GM23248 (cell line): ENCODE measurements around the gene GAB3. TPM values are rescaled to one million over a fixed set of nuclear protein-coding genes. Genes with fewer than 3 reads are reported as not detected.

Experiments
- DNase-seq: peaks from one replicate; pipeline ENCODE4 v3.0.0-alpha.2; 2015
- H2AFZ ChIP-seq: fragments of 200-600 bp; sonication (generic); 2 replicates; pipeline ENCODE4 v1.6.1; 2016; ENCODE audit warnings: antibody characterized with exemption
- H3F3A ChIP-seq: fragments of 200-600 bp; sonication (generic); 2 replicates; pipeline ENCODE4 v1.6.1; 2016; ENCODE audit warnings: mild to moderate bottlenecking, antibody characterized with exemption, mixed run types; ENCODE audit not compliant: insufficient read depth
- H3K27ac ChIP-seq: fragments of 200-600 bp; sonication (generic); 2 replicates; pipeline ENCODE4 v1.5.1; 2016; ENCODE audit warnings: mild to moderate bottlenecking
- H3K27me3 ChIP-seq: fragments of 200-600 bp; sonication (generic); replicated peaks from 2 replicates; pipeline ENCODE4 v1.6.1; 2016; ENCODE audit warnings: mild to moderate bottlenecking; ENCODE audit not compliant: insufficient read depth
- H3K36me3 ChIP-seq: fragments of 200-600 bp; sonication (generic); 2 replicates; pipeline ENCODE4 v1.6.1; 2016; ENCODE audit warnings: low read depth, mild to moderate bottlenecking
- H3K4me1 ChIP-seq: fragments of 200-600 bp; sonication (generic); 2 replicates; pipeline ENCODE4 v1.6.1; 2016; ENCODE audit warnings: mild to moderate bottlenecking; ENCODE audit not compliant: insufficient read depth
- H3K4me2 ChIP-seq: fragments of 200-600 bp; sonication (generic); one replicate; pipeline ENCODE4 v1.6.1; 2016; ENCODE audit warnings: mild to moderate bottlenecking; ENCODE audit not compliant: unreplicated experiment
- H3K4me3 ChIP-seq: fragments of 200-600 bp; sonication (generic); 2 replicates; pipeline ENCODE4 v1.5.1; 2016; ENCODE audit warnings: mild to moderate bottlenecking
- H3K79me2 ChIP-seq: fragments of 200-600 bp; sonication (generic); 2 replicates; pipeline ENCODE4 v1.6.1; 2016; ENCODE audit warnings: mild to moderate bottlenecking; ENCODE audit not compliant: insufficient read depth
- H3K9ac ChIP-seq: fragments of 200-600 bp; sonication (generic); 2 replicates; pipeline ENCODE4 v1.6.1; 2016; ENCODE audit warnings: mild to moderate bottlenecking
- H3K9me2 ChIP-seq: fragments of 200-600 bp; sonication (generic); 2 replicates; pipeline ENCODE4 v1.6.1; 2016; ENCODE audit warnings: mixed run types, mild to moderate bottlenecking, moderate library complexity; ENCODE audit not compliant: insufficient read depth
- H3K9me3 ChIP-seq: fragments of 200-600 bp; sonication (generic); one replicate; pipeline ENCODE4 v1.6.1; 2017; ENCODE audit warnings: low read depth
- H4K20me1 ChIP-seq: fragments of 200-600 bp; sonication (generic); 2 replicates; pipeline ENCODE4 v1.6.0; 2016; ENCODE audit not compliant: insufficient read depth
- EZH2 ChIP-seq: fragments of 200-600 bp; sonication (generic); IDR thresholded peaks from 2 replicates; pipeline ENCODE4 v1.6.1; 2018; ENCODE audit warnings: antibody characterized with exemption, mild to moderate bottlenecking; ENCODE audit not compliant: insufficient read depth, poor library complexity, severe bottlenecking
- EZH2phosphoT487 ChIP-seq: fragments of 200-600 bp; sonication (generic); IDR thresholded peaks from 2 replicates; pipeline ENCODE4 v1.6.1; 2018; ENCODE audit warnings: antibody characterized with exemption, moderate library complexity, mild to moderate bottlenecking, low read depth; ENCODE audit not compliant: insufficient read depth
- WGBS, 2 experiments: methylation state at CpG; one replicate each; pipeline ENCODE4 v1.1.6; 2015 to 2017; ENCODE audit warnings: low lambda C conversion rate in 2 of 2, low coverage in 1 of 2; ENCODE audit errors: missing lambda C conversion rate in 2 of 2; 5-methylcytosine and 5-hydroxymethylcytosine counted together
- in situ Hi-C: fragments of 300-500 bp; cut with MboI; formaldehyde crosslinking; loops from 2 replicates; pipeline ENCODE4 v1.15.0; 2020
- polyA plus RNA-seq: library from polyadenylated mRNA; unstranded; fragments of >200 nt; fragmentation: Nextera tagmentation; extraction: Ambion mirVana; gene quantifications from 2 replicates; pipeline ENCODE4 v1.2.1, GENCODE V29; 2016
- total RNA-seq: library from RNA; depleted of rRNA; stranded (reverse); fragments of >200 nt; shearing (Covaris generic); gene quantifications from 2 replicates; pipeline ENCODE4 v1.2.3, GENCODE V29; 2014

GAB3 gene
- total and polyA plus RNA-seq, 2 experiments from 2014 or later = 0.76 to 1.0 TPM

DNA sequence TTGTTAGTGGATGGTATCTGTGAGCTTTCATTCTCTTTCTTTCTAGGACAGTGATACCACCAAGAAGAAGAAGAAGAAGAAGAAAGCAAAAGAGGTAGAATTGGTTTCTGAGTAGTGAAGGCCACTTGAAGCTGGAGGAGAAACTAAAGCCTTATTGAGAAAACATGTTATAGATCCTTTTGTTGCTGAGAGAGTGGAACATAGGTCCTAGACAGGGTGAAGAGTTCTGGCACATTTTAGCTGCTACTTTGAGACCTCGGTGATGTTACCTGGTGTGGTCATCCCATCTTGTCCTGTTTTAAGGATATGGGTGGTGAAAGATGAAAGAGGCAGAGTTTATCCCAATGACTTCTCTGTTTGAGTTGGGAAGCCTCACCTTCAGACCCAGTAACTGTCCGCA, 25.9 kb upstream of the GAB3 start:
- Histone ChIP-seq H3K9me3 (no peaks in the 10 kb centered on the region), H3K27ac (no peak overlapping the region), H3K9me2 (no peaks in the 10 kb centered on the region), H3K9ac (no peak overlapping the region), H3K4me3 (no peak overlapping the region), H3K4me2 (no peak overlapping the region), H3K36me3 (peaks cover 7% of the 10 kb centered on the region; the same call in 1 of the 2 replicates), H3K79me2 (peaks cover 5% of the 10 kb centered on the region; the same call in 1 of the 2 replicates), H2AFZ (no peak overlapping the region), H4K20me1 (no peaks in the 10 kb centered on the region), H3F3A (peaks cover 34% of the 10 kb centered on the region), H3K4me1 (peaks cover 17% of the 10 kb centered on the region), H3K27me3 (no peaks in the 10 kb centered on the region)
- DNase-seq = no peak
- WGBS, 2 experiments = 98 to 100% methylated on average over 2 of the region's 2 CpGs
- TF ChIP-seq EZH2 = no peak
- no peak for TF ChIP-seq EZH2phosphoT487
- in situ Hi-C loops = no loop called here

DNA sequence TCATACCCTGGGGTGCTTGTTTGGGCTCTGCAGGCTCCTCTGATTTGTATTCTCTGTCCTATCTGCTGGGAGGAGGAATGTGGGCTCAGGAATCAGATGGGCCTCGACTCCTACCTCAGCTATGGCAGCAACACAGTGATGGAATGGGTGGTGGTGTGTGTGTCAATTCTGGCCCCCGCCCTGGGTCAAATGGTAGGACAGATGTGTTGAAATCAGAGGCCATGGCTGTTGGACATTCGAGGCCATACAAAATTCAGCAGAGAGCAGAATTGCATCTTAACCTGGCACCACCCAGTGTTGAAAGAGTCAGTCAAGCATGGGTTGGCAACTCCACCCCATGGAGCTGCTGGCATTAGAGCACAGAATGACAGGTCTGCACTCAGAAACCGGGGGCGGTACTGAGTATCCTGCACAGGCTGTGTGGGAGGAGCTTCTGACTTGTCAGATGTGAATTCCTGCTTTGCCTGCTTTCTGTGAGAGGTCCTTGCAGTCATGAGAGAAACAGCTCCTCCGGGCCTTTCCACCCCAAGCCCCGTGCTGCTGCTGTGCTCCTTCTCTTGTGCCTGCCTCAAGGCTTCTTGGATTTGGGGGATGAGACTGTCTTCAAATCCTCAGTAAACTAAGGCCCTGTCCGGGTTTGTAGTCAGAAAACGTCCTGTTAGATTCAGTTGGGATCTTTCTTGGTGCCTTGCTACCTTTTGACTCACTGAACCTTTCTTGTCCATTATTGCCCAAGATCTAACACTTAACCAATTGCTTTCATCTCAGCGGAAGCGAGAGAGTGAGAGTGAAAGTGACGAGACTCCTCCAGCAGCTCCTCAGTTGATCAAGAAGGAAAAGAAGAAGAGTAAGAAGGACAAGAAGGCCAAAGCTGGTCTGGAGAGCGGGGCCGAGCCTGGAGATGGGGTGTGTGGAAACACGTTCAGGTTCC, 24.8 kb upstream of the GAB3 start:
- H2AFZ ChIP-seq = no peak overlapping the region
- H3K4me3 ChIP-seq = no peak overlapping the region
- H3K27ac ChIP-seq = no peak overlapping the region
- H3K79me2 ChIP-seq = peaks cover 6% of the 10 kb centered on the region; the same call in 1 of the 2 replicates
- peaks cover 7% of the 10 kb centered on the region; the same call in 1 of the 2 replicates for H3K36me3 ChIP-seq
- WGBS, 2 experiments = 81 to 83% methylated on average over 14 to 15 of the region's 15 CpGs
- H3K4me1 ChIP-seq = peaks cover 13% of the 10 kb centered on the region
- H4K20me1 ChIP-seq = no peaks in the 10 kb centered on the region
- in situ Hi-C loops = no loop called here
- H3K27me3 ChIP-seq = no peaks in the 10 kb centered on the region
- H3K9me2 ChIP-seq = no peaks in the 10 kb centered on the region
- no peak overlapping the region for H3K4me2 ChIP-seq
- no peak overlapping the region for H3K9ac ChIP-seq
- DNase-seq = peak; percentile 71
- TF ChIP-seq EZH2phosphoT487 (no peak), EZH2 (no peak)
- no peaks in the 10 kb centered on the region for H3K9me3 ChIP-seq
- H3F3A ChIP-seq = peaks cover 29% of the 10 kb centered on the region

DNA sequence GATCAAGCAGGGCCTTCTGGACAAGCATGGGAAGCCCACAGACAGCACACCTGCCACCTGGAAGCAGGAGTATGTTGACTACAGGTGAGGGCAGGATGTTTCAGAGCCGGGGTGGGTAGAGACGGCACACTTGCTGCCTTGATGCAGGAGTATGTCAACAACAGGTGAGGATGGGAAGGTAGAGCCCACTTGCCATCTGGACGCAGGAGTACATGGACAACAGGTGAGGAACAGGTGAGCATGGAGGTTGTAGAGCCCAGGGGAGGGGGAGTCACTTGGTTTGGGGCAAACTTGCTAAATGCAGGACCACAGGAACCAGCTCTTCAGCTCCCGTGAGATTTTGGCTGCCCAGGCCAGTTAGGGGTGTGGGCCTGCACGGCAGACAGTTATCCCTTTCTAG, 23.7 kb upstream of the GAB3 start:
- Histone ChIP-seq H3K9me2 (no peaks in the 10 kb centered on the region), H3K4me2 (no peak overlapping the region), H2AFZ (no peak overlapping the region), H3K4me3 (no peak overlapping the region), H4K20me1 (no peaks in the 10 kb centered on the region), H3K9ac (no peak overlapping the region), H3K27me3 (no peaks in the 10 kb centered on the region), H3K4me1 (peaks cover 12% of the 10 kb centered on the region), H3K79me2 (peaks cover 17% of the 10 kb centered on the region), H3K36me3 (peaks cover 11% of the 10 kb centered on the region; the same call in 1 of the 2 replicates), H3K27ac (no peak overlapping the region), H3F3A (peaks cover 26% of the 10 kb centered on the region), H3K9me3 (no peaks in the 10 kb centered on the region)
- DNase-seq = no peak
- in situ Hi-C loops = no loop called here
- TF ChIP-seq EZH2phosphoT487 = no peak
- TF ChIP-seq EZH2 = no peak
- 95 to 100% methylated on average over 4 of the region's 5 CpGs for whole genome bisulfite sequencing, 2 experiments

DNA sequence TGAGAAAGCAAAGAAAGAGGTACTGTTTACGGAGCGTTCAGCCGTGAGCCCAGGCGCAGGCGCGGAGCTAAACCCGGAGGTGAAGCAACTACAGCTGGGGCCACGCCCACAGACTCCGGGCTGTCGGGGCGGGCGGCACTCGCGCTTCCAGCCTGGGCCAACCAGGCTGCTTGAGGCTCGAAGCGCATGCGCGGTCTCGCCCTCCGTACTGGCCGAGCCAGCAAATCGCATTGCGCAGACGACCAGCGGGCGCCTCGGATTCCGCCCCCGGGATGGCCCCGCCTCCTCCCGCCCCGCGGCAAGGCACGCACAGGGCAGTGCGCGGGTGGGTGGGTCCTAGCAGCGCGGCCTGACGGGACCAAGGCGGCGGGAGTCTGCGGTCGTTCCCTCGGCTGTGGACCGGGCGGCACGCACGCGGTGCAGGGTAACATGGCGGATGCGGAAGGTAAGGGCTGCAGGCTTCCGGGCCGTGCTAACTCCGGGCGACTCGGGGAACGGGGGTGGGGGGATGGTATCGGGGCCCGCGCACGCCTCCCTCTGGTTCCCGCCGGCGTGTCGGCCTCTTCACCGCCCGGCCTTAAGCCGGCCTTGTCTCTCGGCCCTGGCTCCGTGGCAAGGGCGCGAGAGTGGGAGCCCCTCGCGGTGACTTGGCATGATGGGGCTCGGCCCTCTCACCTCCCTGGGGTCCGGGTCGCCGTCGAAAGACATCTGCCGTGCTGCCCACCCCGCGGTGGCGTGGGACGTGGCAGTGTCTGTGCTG, 11.8 kb upstream of the GAB3 start, which contains the start of gene DKC1:
DKC1 (plus strand) TSS at position 328 of the 760 bp plus-strand sequence; CDS start at position 430, 102 bp downstream.
- DNase-seq = peak; percentile 95
- WGBS, 2 experiments = 1 to 2% methylated on average over 35 to 41 of the region's 84 CpGs
- Histone ChIP-seq H2AFZ (peak within 1 kb of the TSS; percentile 98), H3K27me3 (no peaks in the 10 kb centered on the region), H3K9me3 (no peaks in the 10 kb centered on the region), H3K4me2 (peak within 1 kb of the TSS; percentile 93), H3K9ac (peak within 1 kb of the TSS; percentile 92), H3K9me2 (no peaks in the 10 kb centered on the region), H3K36me3 (peaks cover 19% of the 10 kb centered on the region; the same call in 1 of the 2 replicates), H3F3A (no peaks in the 10 kb centered on the region), H3K79me2 (peaks cover 41% of the 10 kb centered on the region), H3K27ac (peak within 1 kb of the TSS; percentile 79), H4K20me1 (no peaks in the 10 kb centered on the region), H3K4me1 (0 out of 2 replicates have a peak, but pooled peaks cover 3% of the 10 kb centered on the region), H3K4me3 (peak within 1 kb of the TSS; percentile 96)
- in situ Hi-C loops = no loop called here
- TF ChIP-seq EZH2phosphoT487 (no peak), EZH2 (no peak)
